A549 (cell line): ENCODE results near the gene GIMAP8. TPM values are rescaled to one million over a fixed set of nuclear protein-coding genes. Genes with fewer than 3 reads are reported as not detected.

Experiments
- ATAC-seq, 2 experiments: fragments of 200-7000 bp in 1 of 2; fragments of >200 bp in 1 of 2; cut with Nextera tagmentation in 1 of 2; cut with Tn5 transposase in 1 of 2; 3 replicates each; pipeline versions ENCODE4 v1.8.0 to v1.9.1; 2018 to 2020; ENCODE audit warnings: mild to moderate bottlenecking in 1 of 2, moderate library complexity in 1 of 2
- CTCF ChIA-PET: fragments of 300-600 bp; sonication (Branson Sonifier 250); formaldehyde crosslinking; extraction: SDS; loops from one replicate; lab custom pipeline; 2021; ENCODE audit warnings: antibody characterized with exemption, inconsistent platforms; lab: Yijun Ruan, JAX
- POLR2A ChIA-PET: fragments of 350-600 bp; formaldehyde crosslinking; extraction: SDS; loops from one replicate; lab custom pipeline; 2021; ENCODE audit warnings: antibody characterized with exemption, inconsistent platforms; lab: Yijun Ruan, JAX
- DNase-seq, 2 experiments: peaks; one replicate each; pipeline versions ENCODE4 v3.0.0 to v3.0.0-alpha.2; 2011 to 2016; ENCODE audit warnings: low read depth in 1 of 2, low spot score in 1 of 2
- FAIRE-seq: peaks from 2 replicates; lab custom pipeline; 2011; peaks lifted over from hg19 to GRCh38; lab: Jason Lieb, UNC
- H3K27ac ChIP-seq, 2 experiments: fragments of >200 bp; sonication (Bioruptor Twin); formaldehyde crosslinking; 3 replicates each; pipeline ENCODE4 v1.5.1; 2016 to 2017
- H3K4me1 ChIP-seq: fragments of >200 bp; sonication (Bioruptor Twin); formaldehyde crosslinking; 3 replicates; pipeline ENCODE4 v1.6.1; 2016
- H3K4me2 ChIP-seq: fragments of >200 bp; sonication (Bioruptor Twin); formaldehyde crosslinking; 3 replicates; pipeline ENCODE4 v1.6.1; 2016
- H3K4me3 ChIP-seq: fragments of >200 bp; sonication (Bioruptor Twin); formaldehyde crosslinking; 3 replicates; pipeline ENCODE4 v1.5.1; 2016
- H3K9me3 ChIP-seq: fragments of >200 bp; sonication (Bioruptor Twin); formaldehyde crosslinking; 3 replicates; pipeline ENCODE4 v1.6.1; 2016
- EP300 ChIP-seq, 2 experiments: fragments of >200 bp; sonication (Bioruptor Twin); formaldehyde crosslinking; IDR thresholded peaks; 2 replicates in 1 of 2; 3 replicates in 1 of 2; pipeline ENCODE4 v1.6.1; 2016 to 2017
- FOSL2 ChIP-seq, 2 experiments: fragments of 450-650 bp in 1 of 2; fragments of >200 bp in 1 of 2; sonication (Bioruptor Twin) in 1 of 2; formaldehyde crosslinking; IDR thresholded peaks; 2 replicates each; pipeline versions ENCODE4 v1.5.0 to v1.6.1; 2016 to 2020; ENCODE audit warnings: mild to moderate bottlenecking in 1 of 2, moderate library complexity in 1 of 2
- HOXA7 ChIP-seq: fragments of 250-450 bp; sonication (Bioruptor Pico); IDR thresholded peaks from 2 replicates; pipeline ENCODE4 v1.5.0; 2020; ENCODE audit warnings: mild to moderate bottlenecking, moderate library complexity
- JUN ChIP-seq, 2 experiments: fragments of >200 bp; sonication (Bioruptor Twin); formaldehyde crosslinking; IDR thresholded peaks; 2 replicates in 1 of 2; 3 replicates in 1 of 2; pipeline ENCODE4 v1.6.1; 2016 to 2017
- JUNB ChIP-seq: fragments of >200 bp; sonication (Bioruptor Twin); formaldehyde crosslinking; IDR thresholded peaks from 2 replicates; pipeline ENCODE4 v1.6.1; 2016
- MAZ ChIP-seq: fragments of 150-350 bp; IDR thresholded peaks from 2 replicates; pipeline ENCODE4 v1.6.1; 2014; ENCODE audit warnings: antibody characterized with exemption, low read depth, low read length, borderline replicate concordance
- PHF8 ChIP-seq: fragments of 200-600 bp; sonication (generic); IDR thresholded peaks from 2 replicates; pipeline ENCODE4 v1.6.1; 2016; ENCODE audit warnings: low read depth, mild to moderate bottlenecking, antibody characterized with exemption, moderate library complexity, borderline replicate concordance
- POLR2A ChIP-seq: IDR thresholded peaks from 2 replicates; pipeline ENCODE4 v1.6.1; 2012; ENCODE audit warnings: mild to moderate bottlenecking, low read length
- TFCP2L1 ChIP-seq: fragments of 250-450 bp; sonication (Bioruptor Pico); IDR thresholded peaks from 2 replicates; pipeline ENCODE4 v1.5.0; 2021; ENCODE audit warnings: mild to moderate bottlenecking
- WGBS: methylation state at CpG from one replicate; pipeline ENCODE4 v1.1.6; 2017; ENCODE audit errors: missing lambda C conversion rate; 5-methylcytosine and 5-hydroxymethylcytosine counted together
- polyA plus RNA-seq, 4 experiments: library from polyadenylated mRNA; depleted of rRNA in 3 of 4; stranded (reverse); fragments of >200 nt; fragmentation: RNase III in 1 of 4; extraction: RNeasy Plus Mini Kit Qiagen cat#74134 plus additional on column Dnase treatment in 1 of 4; gene quantifications; 2 replicates in 3 of 4; 3 replicates in 1 of 4; pipeline ENCODE4 v1.2.3, GENCODE V29; 2011 to 2017
- TF ChIP-seq, protein P1 (sequence below): fragments of 150-350 bp; IDR thresholded peaks from 2 replicates; pipeline ENCODE4 v1.6.1; 2014; ENCODE audit warnings: low read depth, mild to moderate bottlenecking, low read length

The GIMAP8 gene
- polyA plus RNA-seq, 2 of the 4 experiments (the other 2 are of a cell fraction): not detected

DNA sequence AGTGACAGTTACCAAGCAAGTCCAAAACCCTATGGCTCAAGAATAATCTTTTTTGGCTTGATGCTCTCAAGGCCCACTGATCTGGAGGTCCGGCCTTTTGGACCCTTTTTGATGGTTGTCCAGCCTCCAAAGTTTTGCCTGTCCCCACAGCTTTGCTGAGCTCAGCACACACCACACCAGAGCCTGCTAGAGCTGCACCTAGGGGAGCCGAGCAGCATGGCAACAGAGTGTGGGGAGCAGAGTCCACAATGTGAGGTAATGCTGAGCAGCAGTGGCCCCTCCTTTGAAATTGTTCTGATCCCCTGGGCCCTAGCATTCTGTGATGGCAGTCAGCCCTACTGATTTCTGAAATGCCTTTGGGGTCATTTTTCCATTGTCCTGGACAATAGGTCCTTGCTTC lies 73.6 kb downstream of the GIMAP8 start:
- Histone ChIP-seq H3K4me1 (no peaks in the 10 kb centered on the region), H3K9me3 (no peaks in the 10 kb centered on the region), H3K4me3 (no peak overlapping the region), H3K4me2 (no peak overlapping the region), H3K27ac (no peak overlapping the region)
- ChIA-PET CTCF (no interaction called here), POLR2A (no interaction called here)
- TF ChIP-seq POLR2A (no peak), MAZ (no peak), JUNB (no peak), TFCP2L1 (CRISPR knock-in tag) (no peak), FOSL2 (IDR thresholded peaks at IDR 0.05) (no peak), FOSL2 (CRISPR knock-in tag; IDR thresholded peaks at IDR 0.05) (no peak), EP300 (IDR thresholded peaks at IDR 0.05) (no peak), JUN (IDR thresholded peaks at IDR 0.05) (no peak), HOXA7 (no peak), PHF8 (no peak)
- TF ChIP-seq, protein P1, sequence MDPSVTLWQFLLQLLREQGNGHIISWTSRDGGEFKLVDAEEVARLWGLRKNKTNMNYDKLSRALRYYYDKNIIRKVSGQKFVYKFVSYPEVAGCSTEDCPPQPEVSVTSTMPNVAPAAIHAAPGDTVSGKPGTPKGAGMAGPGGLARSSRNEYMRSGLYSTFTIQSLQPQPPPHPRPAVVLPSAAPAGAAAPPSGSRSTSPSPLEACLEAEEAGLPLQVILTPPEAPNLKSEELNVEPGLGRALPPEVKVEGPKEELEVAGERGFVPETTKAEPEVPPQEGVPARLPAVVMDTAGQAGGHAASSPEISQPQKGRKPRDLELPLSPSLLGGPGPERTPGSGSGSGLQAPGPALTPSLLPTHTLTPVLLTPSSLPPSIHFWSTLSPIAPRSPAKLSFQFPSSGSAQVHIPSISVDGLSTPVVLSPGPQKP: no peak
- FAIRE-seq (no peak), DNase-seq (no peak), ATAC-seq (no peak)
- WGBS: 0% methylated on average over 2 of the region's 2 CpGs

Other genes starting within 250 kb of the GIMAP8 start
- gene LRRC61, start 127.3 kb upstream of the GIMAP8 start, polyA plus RNA-seq (2011; rRNA removed): 0.22 and 0.46 TPM in 2 replicates
- gene LRRC61, start 127.3 kb upstream of the GIMAP8 start, polyA plus RNA-seq (2017; fragmentation: RNase III; extraction: RNeasy Plus Mini Kit Qiagen cat#74134 plus additional on column Dnase treatment): 0.10 to 0.47 TPM (median 0.19 TPM) in 3 replicates
- gene ACTR3C, start 127.1 kb upstream of the GIMAP8 start, polyA plus RNA-seq (2011; rRNA removed): 0.40 and 0.43 TPM in 2 replicates
- 0.43 to 0.58 TPM (median 0.54 TPM) in 3 replicates for gene ACTR3C, start 127.1 kb upstream of the GIMAP8 start, polyA plus RNA-seq (2017; fragmentation: RNase III; extraction: RNeasy Plus Mini Kit Qiagen cat#74134 plus additional on column Dnase treatment)
- not detected in 2 replicates for gene RARRES2, start 109.0 kb upstream of the GIMAP8 start, polyA plus RNA-seq (2011; rRNA removed)
- gene RARRES2, start 109.0 kb upstream of the GIMAP8 start, polyA plus RNA-seq (2017; fragmentation: RNase III; extraction: RNeasy Plus Mini Kit Qiagen cat#74134 plus additional on column Dnase treatment): 0.11 TPM in 1 of 3 replicates, not detected in the others
- 48.1 and 58.0 TPM in 2 replicates for gene REPIN1, start 81.8 kb upstream of the GIMAP8 start, polyA plus RNA-seq (2011; rRNA removed)
- 86.2 to 101 TPM (median 101 TPM) in 3 replicates for gene REPIN1, start 81.8 kb upstream of the GIMAP8 start, polyA plus RNA-seq (2017; fragmentation: RNase III; extraction: RNeasy Plus Mini Kit Qiagen cat#74134 plus additional on column Dnase treatment)
- 1.5 and 1.7 TPM in 2 replicates for gene ZNF775, start 71.3 kb upstream of the GIMAP8 start, polyA plus RNA-seq (2011; rRNA removed)
- gene ZNF775, start 71.3 kb upstream of the GIMAP8 start, polyA plus RNA-seq (2017; fragmentation: RNase III; extraction: RNeasy Plus Mini Kit Qiagen cat#74134 plus additional on column Dnase treatment): 4.5 to 5.4 TPM (median 5.4 TPM) in 3 replicates
- gene GIMAP7, start 64.2 kb downstream of the GIMAP8 start, polyA plus RNA-seq (2011; rRNA removed): not detected in 2 replicates
- not detected in 3 replicates for gene GIMAP7, start 64.2 kb downstream of the GIMAP8 start, polyA plus RNA-seq (2017; fragmentation: RNase III; extraction: RNeasy Plus Mini Kit Qiagen cat#74134 plus additional on column Dnase treatment)
- not detected in 2 replicates for gene GIMAP4, start 116.8 kb downstream of the GIMAP8 start, polyA plus RNA-seq (2011; rRNA removed)
- not detected in 3 replicates for gene GIMAP4, start 116.8 kb downstream of the GIMAP8 start, polyA plus RNA-seq (2017; fragmentation: RNase III; extraction: RNeasy Plus Mini Kit Qiagen cat#74134 plus additional on column Dnase treatment)
- not detected in 2 replicates for gene GIMAP6, start 181.8 kb downstream of the GIMAP8 start, polyA plus RNA-seq (2011; rRNA removed)
- gene GIMAP6, start 181.8 kb downstream of the GIMAP8 start, polyA plus RNA-seq (2017; fragmentation: RNase III; extraction: RNeasy Plus Mini Kit Qiagen cat#74134 plus additional on column Dnase treatment): not detected in 3 replicates
- 0.12 and 0.14 TPM in 2 replicates for gene GIMAP2, start 235.1 kb downstream of the GIMAP8 start, polyA plus RNA-seq (2011; rRNA removed)
- gene GIMAP2, start 235.1 kb downstream of the GIMAP8 start, polyA plus RNA-seq (2017; fragmentation: RNase III; extraction: RNeasy Plus Mini Kit Qiagen cat#74134 plus additional on column Dnase treatment): 0.12 TPM in 1 of 3 replicates, not detected in the others